ENCODE results near the gene IL1A.

The IL1A gene

GRCh38 chr2:112724591-112725525 lies 59.4 kb downstream of the IL1A start:
- no peak for DNase-seq

GRCh38 chr2:112723995-112724394 lies 60.3 kb downstream of the IL1A start:
- no peak for DNase-seq
